Neural progenitor cell (in vitro differentiated cells): ENCODE results near the gene LMAN2.

Source experiments
- CTCF ChIP-seq: fragments of 200-600 bp; sonication (generic); IDR thresholded peaks from 2 replicates; pipeline ENCODE4 v1.5.1; 2017; ENCODE audit warnings: antibody characterized with exemption, mild to moderate bottlenecking
- EZH2 ChIP-seq: fragments of 200-600 bp; sonication (generic); IDR thresholded peaks from 2 replicates; pipeline ENCODE4 v1.6.1; 2017; ENCODE audit warnings: antibody characterized with exemption, mild to moderate bottlenecking, moderate library complexity
- EZH2phosphoT487 ChIP-seq: fragments of 200-600 bp; sonication (generic); IDR thresholded peaks from 2 replicates; pipeline ENCODE4 v1.6.1; 2017; ENCODE audit warnings: antibody characterized with exemption

DNA sequence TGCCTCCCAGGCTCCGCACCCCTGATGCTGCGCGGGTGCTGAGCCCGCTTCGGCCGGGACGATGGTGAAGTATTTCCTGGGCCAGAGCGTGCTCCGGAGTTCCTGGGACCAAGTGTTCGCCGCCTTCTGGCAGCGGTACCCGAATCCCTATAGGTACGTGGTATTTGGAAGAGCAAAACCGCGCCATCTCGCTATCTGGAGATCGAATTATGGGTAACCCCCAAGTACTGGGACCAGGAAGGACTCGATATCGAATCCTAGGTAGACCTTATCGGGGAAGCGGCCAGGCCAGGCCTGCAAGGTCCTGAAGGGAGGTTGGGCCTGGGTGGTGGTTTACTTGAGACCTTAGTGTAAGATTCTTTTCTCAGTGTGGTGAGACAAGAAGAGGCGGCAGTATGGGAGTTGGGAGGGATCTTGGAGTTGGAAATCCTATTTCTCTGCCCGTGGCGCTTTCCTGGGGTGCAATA, 47.5 kb downstream of the LMAN2 start:
- TF ChIP-seq CTCF = no peak
- no peak for TF ChIP-seq EZH2
- TF ChIP-seq EZH2phosphoT487 = no peak
